Keratinocyte (primary cell): ENCODE results near the gene TTLL13.

Source experiments
- CTCF ChIP-seq, 3 experiments: IDR thresholded peaks in 1 of 3; conservative IDR thresholded peaks in 1 of 3; optimal IDR thresholded peaks in 1 of 3; 2 replicates in 2 of 3; 3 replicates in 1 of 3; pipeline versions ENCODE3 to v1.5.1; 2011; ENCODE audit warnings: low read length in 3 of 3, mild to moderate bottlenecking in 3 of 3, moderate library complexity in 2 of 3, control low read depth in 1 of 3, inconsistent platforms in 1 of 3; ENCODE audit not compliant: insufficient read depth in 2 of 3; ENCODE audit errors: extremely low read depth in 1 of 3
- EZH2 ChIP-seq: IDR thresholded peaks from one replicate; pipeline ENCODE4 v1.6.1; 2012; ENCODE audit warnings: inconsistent platforms, mild to moderate bottlenecking, low read length, moderate library complexity

DNA sequence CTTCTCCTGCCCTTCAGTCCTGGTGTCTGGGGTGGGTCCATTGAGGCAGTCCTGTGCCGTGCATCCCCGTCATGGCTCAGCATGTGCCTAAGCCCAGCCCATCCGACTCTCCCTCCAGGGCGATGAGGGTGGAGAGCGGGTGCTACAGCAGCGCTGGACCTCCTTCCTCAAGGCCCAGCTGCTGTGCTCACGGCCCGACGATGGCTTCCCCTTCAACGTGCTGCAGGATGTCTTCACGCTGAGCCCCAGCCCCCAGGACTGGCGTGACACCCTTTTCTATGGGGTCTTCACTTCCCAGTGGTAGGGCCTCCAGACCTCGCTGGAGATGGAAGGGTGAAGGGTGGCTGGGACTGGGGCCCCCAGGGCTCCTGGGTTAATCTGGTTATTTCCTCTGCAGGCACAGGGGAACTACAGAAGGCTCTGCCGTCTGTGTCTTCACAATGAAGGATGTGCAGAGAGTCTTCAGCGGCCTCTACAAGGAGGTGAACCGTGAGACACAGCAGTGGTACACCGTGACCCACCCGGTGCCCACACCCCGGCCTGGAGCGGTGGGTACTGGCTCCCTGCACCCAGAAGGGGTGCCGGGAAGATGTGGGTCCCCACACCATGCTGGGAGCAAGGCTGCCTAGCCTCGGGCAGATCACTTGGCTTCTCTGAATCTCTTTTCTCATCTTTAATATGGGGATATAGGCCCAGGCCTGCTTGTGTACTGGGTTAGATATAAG is 25.8 kb upstream of the TTLL13 start:
- no peak for TF ChIP-seq EZH2
- TF ChIP-seq CTCF (optimal IDR thresholded peaks at IDR 0.05 in 1 of 3, IDR thresholded peaks at IDR 0.05 in 1 of 3, conservative IDR thresholded peaks at IDR 0.05 in 1 of 3; ENCODE audit: extremely low read depth in 1 of 3, insufficient read depth in 2 of 3, low read length in 3 of 3) = no peak
